Esophagus mucosa (tissue), 1 donor: Measurements from ENCODE around the gene OR9A2. TPM values are rescaled to one million over a fixed set of nuclear protein-coding genes. Genes with fewer than 3 reads are reported as not detected.

Experiments
- total RNA-seq: library from RNA; stranded (reverse); gene quantifications from one replicate; pipeline ENCODE4 v1.2.4, GENCODE V29; 2023
- donor health status: DM: yes; HTN: yes; CAD: no.

OR9A2 gene
- total RNA-seq, 1 donor from 2014 or later: not detected

Other genes starting within 250 kb of the OR9A2 start
- 18.1 TPM for gene EPHB6, start 172.1 kb downstream of the OR9A2 start, total RNA-seq
- gene TRPV6, start 141.4 kb downstream of the OR9A2 start, total RNA-seq: 0.68 TPM
- gene TRPV5, start 93.4 kb downstream of the OR9A2 start, total RNA-seq: not detected
- gene LLCFC1, start 87.6 kb downstream of the OR9A2 start, total RNA-seq: not detected
- 0.32 TPM for gene KEL, start 64.8 kb downstream of the OR9A2 start, total RNA-seq
- not detected for gene OR6V1, start 25.2 kb upstream of the OR9A2 start, total RNA-seq
- gene PIP, start 104.9 kb upstream of the OR9A2 start, total RNA-seq: 0.56 TPM
- not detected for gene TAS2R39, start 156.3 kb upstream of the OR9A2 start, total RNA-seq
- not detected for gene TAS2R40, start 194.9 kb upstream of the OR9A2 start, total RNA-seq
- 109 TPM for gene GSTK1, start 236.3 kb upstream of the OR9A2 start, total RNA-seq